ENCODE results near the gene RTF2. TPM values are rescaled to one million over a fixed set of nuclear protein-coding genes. Genes with fewer than 3 reads are reported as not detected.

RTF2 gene
- total and polyA plus RNA-seq, 2 of the 4 experiments (the other 2 are of a cell fraction) = 102 to 109 TPM

GRCh38 chr20:56429502-56429901, 38.9 kb upstream of the RTF2 start:
- H3K4me2 ChIP-seq (ENCODE audit: low read depth, low read length) = peak overlapping the region; percentile 7; the same call in 1 of the 2 replicates
- DNase-seq = peak; percentile 94

More at GRCh38 chr20:56429502-56429901, 38.9 kb upstream of the RTF2 start:
- Histone ChIP-seq H3K9me1 (ENCODE audit: insufficient read depth, low read length) (peaks cover 34% of the 10 kb centered on the region), H3K14ac (replicated peaks; ENCODE audit: low read depth, low read length) (peak overlapping the region; percentile 90), H3K79me1 (ENCODE audit: low read depth in 1 of 2, low read length in 2 of 2) (peaks cover 38 to 76% of the 10 kb centered on the region in 2 experiments), H3K23ac (ENCODE audit: low read depth, low read length) (peak overlapping the region; percentile 88; the same call in 1 of the 2 replicates), H3K9me3 (ENCODE audit: control insufficient read depth, insufficient read depth, low read length) (no peaks in the 10 kb centered on the region), H4K91ac (ENCODE audit: insufficient read depth, low read depth, low read length) (peak overlapping the region; percentile 98), H3K27ac (ENCODE audit: insufficient read depth, low read length) (peak overlapping the region; percentile 96), H3K4me1 (ENCODE audit: control insufficient read depth, insufficient read depth, low read length) (peaks cover 42% of the 10 kb centered on the region), H2BK15ac (ENCODE audit: low read depth, low read length) (peak overlapping the region; percentile 99), H2AFZ (replicated peaks; ENCODE audit: low read length, poor library complexity) (peak overlapping the region; percentile 79), H3K18ac (ENCODE audit: low read depth, low read length) (peak overlapping the region; percentile 79), H3K4ac (ENCODE audit: low read depth, low read length) (peak overlapping the region; percentile 96), H3K27me3 (ENCODE audit: control insufficient read depth, insufficient read depth, low read length) (no peaks in the 10 kb centered on the region), H3K56ac (ENCODE audit: extremely low read depth, insufficient read depth, low read length) (peak overlapping the region; percentile 95), H4K5ac (ENCODE audit: low read depth, low read length) (peak overlapping the region; percentile 86), H2BK20ac (ENCODE audit: low read depth, low read length) (peak overlapping the region; percentile 91), H3K36me3 (ENCODE audit: control insufficient read depth, insufficient read depth, low read length) (peaks cover 9% of the 10 kb centered on the region), H3K9ac (ENCODE audit: low read depth, low read length) (peak overlapping the region; percentile 43), H4K8ac (ENCODE audit: low read depth in 2 of 2, low read length in 2 of 2) (peak overlapping the region; percentile 91 to 94), H2BK120ac (ENCODE audit: low read depth, low read length) (peak overlapping the region; percentile 97), H3K4me3 (ENCODE audit: insufficient read depth, low read depth, low read length) (no peak overlapping the region), H2AK9ac (replicated peaks; ENCODE audit: low read depth, low read length, poor library complexity) (peak overlapping the region; percentile 84), H4K20me1 (ENCODE audit: insufficient read depth, low read length) (no peaks in the 10 kb centered on the region), H2BK5ac (ENCODE audit: low read depth, low read length, poor library complexity, severe bottlenecking) (peak overlapping the region; percentile 97), H2AK5ac (ENCODE audit: low read depth, low read length) (peak overlapping the region; percentile 97)
- WGBS, 2 experiments (ENCODE audit: extremely low coverage in 2 of 2, insufficient read length in 1 of 2) = 0% methylated on average over 4 of the region's 6 CpGs; no CpG with 5 or more reads in 1 of the 2 experiments
- intact Hi-C loops (cut with micrococcal nuclease) (no loop called here), in situ Hi-C loops (cut with MboI; ENCODE audit: low sequenced_read_pairs) (no loop called here), dilution Hi-C loops (cut with HindIII; ENCODE audit: low sequenced_read_pairs, unreplicated experiment) (no loop called here)
- TF ChIP-seq MAZ (IDR thresholded peaks at IDR 0.05; ENCODE audit: borderline replicate concordance, low read depth, low read length) (peak; percentile 71; the same call in 1 of the 2 replicates), CHD1 (IDR thresholded peaks at IDR 0.05; ENCODE audit: low read depth, low read length) (no peak), RFX5 (IDR thresholded peaks at IDR 0.05; ENCODE audit: low read depth, low read length) (no peak), FOS (IDR thresholded peaks at IDR 0.05; ENCODE audit: low read depth, low read length) (peak; percentile 84), BHLHE40 (IDR thresholded peaks at IDR 0.05; ENCODE audit: low read depth, low read length) (peak; percentile 47; the same call in 1 of the 2 replicates), NFE2L2 (IDR thresholded peaks at IDR 0.05; ENCODE audit: low read depth, low read length) (no peak), POLR2A (IDR thresholded peaks at IDR 0.05; ENCODE audit: low read depth, low read length) (no peak; the same call in 1 of the 2 replicates), SMC3 (IDR thresholded peaks at IDR 0.05; ENCODE audit: low read depth, low read length) (peak; percentile 13; the same call in 1 of the 2 replicates), RAD21 (IDR thresholded peaks at IDR 0.05; ENCODE audit: low read length) (no peak)
- no TSS peak for BruUV-seq (replicated peaks)
- ChIA-PET CTCF (no interaction called here), POLR2A (ENCODE audit: unreplicated experiment) (interaction anchor here (1.6 to 1.7 kb wide), 2 partner anchors 10 to 11 kb away, joined by 7 read pairs; no protein-coding TSS in a partner anchor)
- ATAC-seq (ENCODE audit: low read depth) = peak; percentile 64
